DMS 273 (cell line): ENCODE measurements around the gene CCDC186.

ENCODE experiments used
- DNase-seq: peaks from one replicate; lab custom pipeline; 2025; ENCODE audit not compliant: unreplicated experiment; lab: John Stamatoyannopoulos, UW

The CCDC186 gene

DNA sequence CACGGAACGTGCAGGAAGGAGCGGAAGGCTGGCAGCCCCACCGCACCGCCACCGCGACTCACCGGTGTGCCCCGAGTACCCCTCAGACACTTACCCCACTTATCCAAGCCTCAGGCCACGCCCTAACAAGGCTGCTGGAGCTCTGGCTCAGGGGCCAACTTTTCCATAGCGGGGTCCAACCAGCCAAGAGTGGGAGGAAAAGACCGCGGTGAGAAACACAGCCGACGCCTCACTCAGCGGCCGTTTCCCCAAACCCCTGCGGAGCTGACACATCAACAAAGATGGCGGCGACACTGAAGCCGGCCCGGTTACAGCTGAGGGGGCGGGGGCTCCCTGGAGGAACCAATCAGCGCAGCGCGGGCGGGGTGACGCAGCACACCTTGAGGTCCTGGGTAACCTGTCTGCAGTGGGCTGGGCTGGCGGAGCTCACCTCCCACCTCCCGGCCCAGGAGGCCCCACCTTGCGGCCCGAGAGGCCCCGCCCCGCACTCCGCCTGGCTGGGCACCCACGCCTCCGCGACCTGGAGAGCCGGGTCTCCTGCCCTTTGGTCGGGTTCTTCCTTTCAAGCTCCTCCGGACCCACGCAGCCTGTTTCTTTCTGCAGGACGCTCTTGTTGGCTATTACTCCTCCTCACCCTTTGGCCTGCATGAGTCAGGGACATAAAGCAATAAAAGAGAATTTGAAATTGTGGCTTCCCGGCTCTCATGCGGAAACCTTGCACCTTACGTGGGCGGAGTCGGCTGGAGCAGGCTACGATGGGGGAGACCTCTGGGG, at the start of gene CCDC186:
Gene CCDC186 (minus strand): TSS at position 283 of the 774 bp plus-strand sequence. CDS start 10,935 bp downstream, outside the sequence.
- DNase-seq: peak; percentile 93

DNA sequence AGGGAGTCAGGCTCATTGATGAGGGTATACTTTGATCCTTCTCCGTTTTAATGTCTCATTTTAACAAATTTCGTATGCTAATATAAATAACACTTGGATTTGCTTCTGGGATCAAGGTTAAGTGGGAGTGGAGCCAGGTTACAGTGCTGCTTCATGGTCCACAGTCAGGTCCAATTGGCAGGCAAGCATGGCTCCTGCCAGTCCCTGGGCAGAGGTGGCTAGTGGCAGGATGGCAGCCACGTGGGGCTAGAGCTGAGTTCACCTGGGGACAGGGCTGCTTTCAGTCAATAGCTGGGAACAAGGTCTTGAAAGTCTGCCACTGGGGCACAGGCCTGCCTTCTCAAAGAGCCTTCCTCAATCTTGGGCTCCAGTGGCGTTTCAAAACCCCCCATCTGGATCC, 49.1 kb upstream of the CCDC186 start:
- no peak for DNase-seq

DNA sequence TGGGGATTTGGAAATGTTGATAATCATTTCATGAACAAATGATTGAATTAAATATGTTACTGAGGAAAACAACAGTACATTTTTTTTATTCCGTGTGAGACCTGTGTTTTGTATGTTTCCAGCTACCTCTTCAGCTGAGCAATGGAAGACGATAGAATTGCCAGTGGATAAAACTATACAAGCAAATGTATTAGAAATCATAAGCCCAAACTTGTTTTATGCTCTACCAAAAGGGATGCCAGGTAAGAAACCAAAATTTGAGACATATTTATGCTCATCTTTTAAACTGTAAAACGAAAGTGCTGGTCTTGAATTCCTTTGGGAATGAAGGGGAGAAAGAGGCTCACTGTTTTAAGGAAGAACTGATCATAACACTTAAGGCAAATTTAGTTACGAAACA, 47.2 kb upstream of the CCDC186 start:
- DNase-seq: no peak

DNA sequence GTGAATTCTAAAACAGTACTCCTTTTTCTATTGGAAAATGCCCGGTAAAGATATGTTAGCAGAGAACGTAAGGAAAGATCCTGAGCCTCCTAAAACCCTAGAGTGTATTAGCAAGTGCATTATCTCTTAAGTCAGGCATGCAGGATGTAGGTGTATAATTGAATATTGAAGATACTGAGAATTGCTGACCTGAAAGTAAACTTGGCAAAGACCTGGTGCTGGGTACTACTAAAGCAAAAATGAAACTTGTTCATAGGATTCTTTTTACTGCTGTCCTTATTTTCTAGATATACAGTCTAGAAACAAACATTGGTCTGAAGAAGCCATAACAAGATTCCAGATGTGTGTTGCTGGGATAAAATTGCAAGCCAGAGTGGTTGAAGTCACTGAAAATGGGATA, 46.3 kb upstream of the CCDC186 start:
- DNase-seq: no peak

DNA sequence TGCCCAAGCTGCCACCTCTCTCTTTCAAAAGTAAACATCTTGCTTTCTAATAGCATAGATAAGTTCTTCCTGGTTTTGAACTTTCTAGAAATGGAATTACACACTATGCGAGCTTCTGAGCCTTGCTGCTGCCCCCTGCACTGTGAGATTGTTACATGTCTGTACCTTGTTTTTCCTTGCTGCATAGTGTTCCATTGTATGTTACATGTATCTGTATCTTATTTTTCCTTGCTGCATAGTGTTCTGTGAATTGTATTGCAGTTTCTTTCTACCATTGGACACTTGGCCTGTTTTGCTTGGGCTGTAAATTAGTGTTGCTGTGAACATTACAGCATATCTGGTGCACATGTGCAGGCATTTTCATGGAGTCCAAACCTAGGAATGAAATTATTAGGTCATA, 41.0 kb upstream of the CCDC186 start:
- DNase-seq: no peak

DNA sequence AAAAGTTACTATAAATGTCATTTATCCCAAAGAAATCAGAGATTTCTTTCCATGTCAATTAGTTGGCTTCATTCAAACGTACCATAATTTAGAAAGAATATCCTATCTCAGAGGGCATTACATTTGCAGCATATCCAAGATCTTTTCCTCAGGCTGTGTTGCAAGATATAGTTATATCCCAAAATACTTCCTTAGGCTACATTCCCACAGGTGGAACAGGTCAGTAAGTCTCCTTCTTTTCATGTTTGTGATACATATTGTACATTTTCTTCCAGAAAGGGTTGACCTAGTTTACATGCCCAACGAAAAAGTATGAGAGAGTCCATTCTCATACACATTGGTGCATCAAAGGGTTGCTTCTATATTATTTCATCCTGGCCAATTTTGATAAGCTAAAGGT, 38.1 kb upstream of the CCDC186 start:
- DNase-seq: no peak

DNA sequence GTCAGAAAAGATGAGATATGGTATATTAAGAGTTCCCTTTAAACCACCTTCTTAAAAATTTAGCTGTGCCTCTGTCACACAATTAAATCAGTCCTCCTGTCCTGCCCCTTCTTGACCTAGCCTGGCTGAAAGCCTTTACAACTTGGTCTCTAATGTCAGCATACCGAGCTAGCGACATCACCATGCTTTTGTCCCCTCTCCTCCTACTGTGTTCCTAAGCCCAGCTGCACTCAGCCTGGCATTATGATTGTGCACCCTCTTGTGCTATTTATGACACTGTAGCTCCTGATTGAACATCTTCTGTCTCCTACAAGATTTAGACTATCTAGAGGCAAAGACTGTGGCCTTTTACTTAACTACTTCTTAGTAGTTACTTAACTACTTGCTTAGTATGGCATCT, 34.3 kb upstream of the CCDC186 start:
- DNase-seq: no peak

DNA sequence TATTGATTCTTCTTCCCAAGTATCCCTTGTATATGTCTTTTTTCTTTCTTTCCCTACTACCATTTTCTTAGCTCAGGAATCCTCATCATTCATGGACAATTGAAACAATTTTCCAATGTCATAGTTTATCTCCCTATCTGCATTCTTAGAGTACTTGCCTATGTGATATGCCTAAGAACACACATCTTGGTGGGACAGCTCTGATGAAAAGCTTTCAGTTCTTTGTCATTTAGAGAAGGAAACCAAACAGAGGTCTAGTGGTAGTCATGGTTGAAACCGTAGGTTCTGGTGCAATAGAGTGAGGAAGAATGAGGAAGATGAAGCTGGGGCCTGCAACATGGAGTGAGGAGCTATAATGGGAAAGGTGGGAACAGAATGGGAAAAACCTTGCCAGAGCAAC, 33.3 kb upstream of the CCDC186 start:
- DNase-seq: no peak

DNA sequence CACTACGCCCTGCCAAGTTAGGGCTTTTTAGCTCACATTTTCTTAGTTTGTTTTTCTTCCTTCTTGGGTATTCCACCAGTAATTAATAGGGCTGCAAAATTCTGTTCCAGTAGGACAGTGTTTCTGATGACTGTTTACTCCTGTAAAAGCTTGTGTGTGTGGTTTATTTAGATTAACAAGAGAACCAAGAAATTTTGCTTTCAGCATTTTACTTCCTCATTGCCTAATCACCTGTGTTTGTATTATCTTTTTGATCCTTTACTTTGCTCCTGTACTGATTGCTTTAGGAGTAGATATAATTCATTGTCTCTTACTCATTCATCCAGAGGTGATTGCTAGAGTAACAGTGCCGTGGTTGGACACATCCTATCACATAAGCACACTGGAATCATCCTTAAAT, 32.9 kb upstream of the CCDC186 start:
- no peak for DNase-seq

DNA sequence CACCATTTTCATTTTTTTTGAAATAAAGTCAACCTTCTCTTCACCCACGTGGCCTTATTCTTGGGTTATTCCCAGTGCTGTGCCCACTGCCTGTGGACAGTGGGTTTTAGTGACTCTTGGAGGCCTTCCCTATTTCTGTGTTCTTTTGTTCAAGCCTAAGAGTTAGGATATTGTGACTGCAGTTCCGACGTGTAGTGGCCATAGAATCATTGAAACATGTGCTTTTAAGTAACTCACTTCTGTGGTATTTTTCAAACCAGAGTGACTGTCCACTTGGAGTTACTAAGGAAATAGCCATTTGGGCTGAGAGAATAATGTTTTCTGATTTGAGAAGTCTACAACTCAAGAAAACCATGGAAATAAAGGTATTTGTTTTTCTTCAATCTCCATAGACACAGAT, 28.8 kb upstream of the CCDC186 start:
- DNase-seq: no peak

DNA sequence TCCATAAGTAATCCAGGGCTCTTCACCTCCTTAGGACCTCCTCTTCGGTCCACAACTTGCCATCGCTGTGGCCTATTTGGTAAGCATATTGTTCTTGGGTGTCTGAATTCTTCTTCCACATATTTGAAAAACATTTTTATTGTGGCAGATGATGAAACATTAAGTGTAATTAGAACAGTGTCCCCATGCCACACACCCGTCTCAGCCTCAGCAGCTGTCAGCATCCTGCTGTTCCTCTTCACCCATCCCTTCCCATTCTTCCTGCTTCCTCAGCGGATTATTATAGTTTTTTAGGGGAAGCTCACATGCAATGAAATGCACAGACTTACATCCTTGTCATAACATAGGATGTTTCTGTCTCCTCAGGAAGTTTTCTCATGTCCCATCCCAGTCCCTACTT, 25.2 kb upstream of the CCDC186 start:
- no peak for DNase-seq

DNA sequence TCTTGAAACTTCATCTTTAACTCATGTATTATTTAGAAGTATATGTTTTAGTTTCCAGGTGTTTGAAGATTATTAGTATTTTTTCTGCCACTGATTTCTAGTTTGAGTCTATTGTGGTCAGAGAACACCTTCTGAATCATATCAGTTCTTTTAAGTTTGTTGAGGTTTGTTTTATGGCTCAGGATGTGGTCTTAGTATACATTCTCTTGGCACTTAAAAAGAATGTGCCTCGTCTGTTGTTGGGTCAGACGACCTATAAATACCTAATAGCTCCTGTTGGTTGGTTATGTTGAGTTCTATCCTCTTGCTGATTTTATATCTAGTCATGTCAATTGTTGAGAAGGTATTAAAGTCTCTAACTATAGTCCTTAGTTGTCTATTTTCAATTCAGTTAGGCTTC, 21.1 kb upstream of the CCDC186 start:
- no peak for DNase-seq

DNA sequence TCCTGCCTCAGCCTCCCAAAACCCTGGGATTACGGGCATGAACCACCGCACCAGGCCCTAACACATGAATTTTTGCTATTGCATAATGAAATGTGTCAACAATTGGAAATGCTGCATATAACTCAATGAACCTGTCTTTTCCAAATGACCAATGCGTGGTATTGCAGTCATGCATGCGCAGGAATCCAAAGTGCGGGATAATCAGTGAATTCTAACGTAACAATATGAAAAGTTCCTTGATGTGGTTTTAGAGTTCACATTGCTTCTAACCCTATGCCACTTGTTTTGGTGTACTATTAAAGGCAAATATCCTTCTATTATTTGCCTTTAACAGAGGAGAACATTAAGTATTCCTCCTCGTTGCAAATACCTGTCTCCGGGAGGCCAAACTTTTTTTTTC, 15.7 kb upstream of the CCDC186 start:
- no peak for DNase-seq

DNA sequence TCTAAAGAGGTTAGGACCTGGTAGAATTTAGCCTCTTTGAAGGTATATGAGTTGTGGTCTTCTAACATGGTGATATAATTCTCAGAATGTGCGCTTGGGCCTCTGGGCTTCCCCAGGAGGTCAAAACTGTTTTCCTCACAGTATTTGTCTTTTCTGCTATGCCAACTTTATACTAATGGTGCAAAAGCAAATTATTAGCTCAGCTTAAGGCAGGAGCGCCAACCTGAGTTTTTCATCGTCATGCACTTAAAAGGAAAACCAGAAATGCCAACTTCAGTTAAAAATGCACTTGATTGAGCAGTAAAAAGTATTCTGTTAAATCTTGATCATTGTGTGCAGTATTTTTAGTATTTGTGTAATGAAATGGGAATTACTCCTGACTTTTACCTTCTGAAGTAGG, 14.9 kb upstream of the CCDC186 start:
- DNase-seq: no peak

DNA sequence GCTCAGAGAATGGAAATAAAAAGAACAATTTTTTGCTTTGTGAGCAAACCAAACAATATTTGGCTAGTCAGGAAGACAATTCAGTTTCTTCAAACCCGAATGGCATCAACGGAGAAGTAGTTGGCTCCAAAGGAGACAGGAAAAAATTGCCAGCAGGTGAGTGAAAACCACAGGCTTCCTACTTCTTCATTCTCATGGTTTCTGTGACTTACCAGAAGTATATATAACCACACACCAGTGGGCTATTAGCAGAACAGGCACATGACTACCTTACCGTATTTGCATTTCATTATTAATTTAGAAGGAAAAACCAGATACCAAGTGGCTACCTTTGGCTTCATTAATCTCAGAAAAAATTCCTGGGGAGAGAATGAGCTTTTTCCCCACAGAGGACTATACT, 14.0 kb upstream of the CCDC186 start:
- no peak for DNase-seq

DNA sequence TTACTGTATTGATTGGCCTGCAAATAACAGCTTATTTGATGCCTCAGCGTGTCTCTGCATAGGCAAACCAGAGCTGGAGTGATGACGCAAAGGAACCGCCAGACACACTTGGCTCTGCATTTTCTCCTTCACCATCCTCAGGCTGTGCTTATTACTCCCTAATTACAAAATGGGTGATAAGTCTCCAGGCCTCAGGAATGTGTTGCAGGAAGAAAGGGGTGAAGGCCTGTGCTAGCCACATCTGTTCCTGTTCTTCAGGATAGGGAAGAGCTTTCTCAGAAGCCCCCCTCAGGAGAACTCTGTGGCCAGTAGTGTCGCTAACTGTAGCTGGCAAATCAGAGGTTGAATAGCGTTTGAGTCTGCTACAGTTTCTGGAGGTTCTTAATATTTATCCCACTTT, 10.3 kb upstream of the CCDC186 start:
- no peak for DNase-seq

DNA sequence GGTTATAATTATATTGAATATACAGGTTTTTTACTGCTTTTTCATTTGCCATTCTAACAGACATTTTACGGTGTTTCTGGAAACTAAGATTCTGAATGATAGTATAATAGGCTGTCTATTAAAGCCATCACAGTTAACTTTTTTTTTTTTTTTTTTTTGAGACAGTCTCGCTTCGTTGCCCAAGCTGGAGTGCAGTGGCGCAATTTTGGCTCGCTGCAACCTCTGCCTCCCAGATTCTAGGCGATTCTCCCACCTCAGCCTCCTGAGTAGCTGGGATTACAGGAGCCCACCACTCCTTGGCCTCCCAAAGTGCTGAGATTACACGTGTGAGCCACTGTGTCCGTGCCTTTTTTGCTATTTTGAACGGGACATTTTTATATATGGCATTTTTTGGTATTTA, 9.6 kb upstream of the CCDC186 start:
- DNase-seq: no peak

DNA sequence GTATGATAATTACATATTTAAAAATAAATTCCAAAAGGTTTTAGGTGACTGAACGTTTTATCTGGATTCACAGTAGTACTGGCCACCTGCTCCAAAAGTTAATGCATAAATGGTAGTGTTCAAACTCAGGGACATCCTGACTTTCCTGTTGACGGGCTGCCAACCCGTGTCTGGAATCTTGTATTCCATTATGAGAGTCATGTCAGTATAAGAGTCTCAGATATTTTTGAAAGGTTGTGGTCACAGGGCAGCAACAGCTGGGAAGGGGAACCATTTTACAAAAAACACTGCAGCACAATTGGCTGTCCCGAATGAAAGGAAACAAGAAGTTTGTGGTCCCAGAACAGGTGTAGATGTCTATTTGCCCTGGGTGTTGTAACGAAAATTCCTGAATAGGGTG, 8.0 kb upstream of the CCDC186 start:
- peak; percentile 52 for DNase-seq

DNA sequence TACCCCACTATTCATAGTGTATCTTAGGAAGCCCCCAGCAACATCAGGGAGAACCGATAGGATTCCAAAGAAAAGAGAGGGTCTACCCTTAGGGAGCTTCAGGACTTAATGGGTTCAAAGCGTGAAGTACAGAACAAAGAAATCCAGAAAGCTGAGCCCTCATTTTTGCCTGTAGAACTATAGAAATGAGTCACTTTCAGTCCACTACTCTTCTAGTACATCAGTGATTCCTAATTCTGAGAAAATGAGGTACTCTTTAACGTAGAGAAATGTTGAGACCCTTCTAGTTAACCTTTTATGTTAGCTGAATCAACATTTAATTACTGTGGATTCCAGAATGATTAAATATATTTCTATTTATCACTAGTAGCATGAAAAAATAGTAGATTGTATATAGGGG, 6.9 kb upstream of the CCDC186 start:
- no peak for DNase-seq

DNA sequence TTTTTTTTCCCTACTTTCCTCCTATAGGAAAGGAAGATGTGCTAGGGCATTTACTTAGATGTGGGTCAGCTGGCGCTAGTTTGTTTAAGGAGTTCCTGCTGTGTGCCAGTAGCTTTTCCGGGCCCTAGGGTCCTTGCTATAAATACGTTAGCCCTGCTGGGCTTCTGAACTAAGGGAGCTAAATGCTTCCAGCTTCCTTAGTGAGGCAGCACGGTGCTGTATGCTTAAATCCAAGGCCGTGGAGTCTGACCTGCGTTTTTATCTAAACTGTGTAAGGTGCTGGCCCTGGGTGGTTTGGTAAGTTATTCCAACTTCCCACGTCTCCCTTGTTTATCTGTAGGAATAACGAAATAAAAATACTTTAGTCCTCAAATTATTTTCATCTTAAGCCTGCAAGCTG, 5.7 kb upstream of the CCDC186 start:
- DNase-seq: no peak

DNA sequence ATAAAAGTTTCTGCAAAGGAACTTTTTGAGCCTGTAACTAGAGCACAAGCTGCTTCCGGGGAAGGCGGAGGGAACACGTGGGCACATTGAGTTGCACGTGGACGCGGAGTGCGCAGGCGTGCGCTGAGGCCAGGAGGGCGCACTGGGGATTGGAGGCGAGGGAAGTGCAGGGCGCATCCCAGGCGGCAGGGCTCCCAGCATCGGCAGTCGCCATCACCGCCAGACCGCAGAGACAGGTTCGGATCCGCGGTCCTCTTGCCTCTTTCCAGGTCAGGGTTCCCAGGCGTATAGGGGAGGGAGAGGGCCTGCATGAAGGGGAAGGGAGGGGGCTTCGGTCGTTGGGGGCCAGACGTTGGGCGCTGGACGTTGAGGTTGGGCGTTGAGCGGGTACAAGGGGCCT, 5.1 kb upstream of the CCDC186 start, which contains the start of gene TDRD1:
Gene TDRD1 (plus strand): TSS at position 206 of the 400 bp plus-strand sequence. CDS start 8,479 bp downstream, outside the sequence.
- DNase-seq: no peak

DNA sequence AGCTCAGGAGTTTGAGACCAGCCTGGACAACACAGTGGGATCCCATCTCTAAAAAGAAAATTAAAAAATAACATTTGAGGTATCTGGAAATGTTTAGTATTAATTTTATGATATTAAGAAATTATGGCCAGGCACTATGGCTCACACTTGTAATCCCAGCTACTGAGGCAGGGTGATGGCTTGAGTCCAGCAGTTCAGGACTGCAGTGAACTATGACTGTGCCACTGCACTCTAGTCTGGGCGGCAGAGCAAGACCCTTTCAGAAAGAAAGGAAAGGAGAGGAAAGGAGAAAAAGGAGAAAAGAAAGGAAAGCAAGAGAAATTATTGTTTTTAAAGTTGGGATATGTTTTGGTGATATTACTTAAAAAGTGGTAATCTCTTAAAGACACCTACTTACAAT, 2.5 kb upstream of the CCDC186 start:
- no peak for DNase-seq

DNA sequence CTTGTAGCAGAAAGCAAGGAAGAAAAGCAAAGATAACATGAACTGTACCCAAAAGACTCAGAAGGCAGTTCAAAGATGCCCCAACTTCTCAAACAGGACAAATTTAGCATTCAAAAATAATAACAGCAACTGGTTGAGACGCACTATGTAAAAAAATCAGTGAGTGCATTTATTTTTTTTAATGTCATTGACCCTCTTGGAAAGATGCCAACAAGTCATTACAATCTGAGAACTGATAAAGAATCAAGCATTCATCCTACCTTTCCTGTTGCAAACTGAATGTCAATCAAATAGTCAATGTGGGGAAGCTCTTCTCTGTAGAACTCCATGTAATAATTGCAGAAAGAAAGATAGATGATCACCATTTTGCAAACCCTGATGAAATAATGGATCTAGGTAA, 1.7 kb upstream of the CCDC186 start:
- no peak for DNase-seq
